ENCODE data around the gene KLHL22.
A peak's percentile ranks its signal among the peaks of the same experiment; 100 is the strongest.

The KLHL22 gene

GRCh38 chr22:20434264-20434751 lies 61.3 kb downstream of the KLHL22 start:
- ATAC-seq (replicated peaks; ENCODE audit: extremely low read depth, poor library complexity, severe bottlenecking): no peak
- Mint-ChIP-seq H3K36me3 (ENCODE audit: insufficient read depth) (peaks cover 4% of the 10 kb centered on the region), H3K27ac (ENCODE audit: low read depth) (no peak overlapping the region), H3K9me3 (no peaks in the 10 kb centered on the region), H3K4me1 (peaks cover 21% of the 10 kb centered on the region), H3K4me3 (no peak overlapping the region), H3K27me3 (peaks cover 61% of the 10 kb centered on the region)
- no peak for DNase-seq (ENCODE audit: low spot score in 2 of 2)

- peaks cover 26% of the 10 kb centered on the region for H3K4me1 Mint-ChIP-seq
- H3K9me3 Mint-ChIP-seq: no peaks in the 10 kb centered on the region
- H3K27ac Mint-ChIP-seq (ENCODE audit: low read depth): no peak overlapping the region
- ATAC-seq (replicated peaks; ENCODE audit: extremely low read depth, poor library complexity, severe bottlenecking): no peak
- DNase-seq (ENCODE audit: low spot score in 2 of 2): no peak
- H3K4me3 Mint-ChIP-seq: no peak overlapping the region
- H3K27me3 Mint-ChIP-seq: peaks cover 59% of the 10 kb centered on the region
- H3K36me3 Mint-ChIP-seq (ENCODE audit: insufficient read depth): peaks cover 4% of the 10 kb centered on the region
Observed at GRCh38 chr22:20433686-20434241, 61.8 kb downstream of the KLHL22 start.

GRCh38 chr22:20433191-20433590 lies 62.4 kb downstream of the KLHL22 start:
- peaks cover 30% of the 10 kb centered on the region for H3K4me1 Mint-ChIP-seq
- ATAC-seq (replicated peaks; ENCODE audit: extremely low read depth, poor library complexity, severe bottlenecking): no peak
- H3K4me3 Mint-ChIP-seq: no peak overlapping the region
- DNase-seq (ENCODE audit: low spot score in 2 of 2): no peak
- no peaks in the 10 kb centered on the region for H3K9me3 Mint-ChIP-seq
- H3K27ac Mint-ChIP-seq (ENCODE audit: low read depth): no peak overlapping the region
- peaks cover 4% of the 10 kb centered on the region for H3K36me3 Mint-ChIP-seq (ENCODE audit: insufficient read depth)
- peaks cover 54% of the 10 kb centered on the region for H3K27me3 Mint-ChIP-seq

- DNase-seq (ENCODE audit: low spot score in 2 of 2) (no peak), ATAC-seq (replicated peaks; ENCODE audit: extremely low read depth, poor library complexity, severe bottlenecking) (no peak)
- H3K36me3 Mint-ChIP-seq (ENCODE audit: insufficient read depth): peaks cover 4% of the 10 kb centered on the region
- no peaks in the 10 kb centered on the region for H3K9me3 Mint-ChIP-seq
- H3K4me1 Mint-ChIP-seq: peaks cover 32% of the 10 kb centered on the region
- H3K27me3 Mint-ChIP-seq: peaks cover 51% of the 10 kb centered on the region
- peak overlapping the region; percentile 73 for H3K4me3 Mint-ChIP-seq
- H3K27ac Mint-ChIP-seq (ENCODE audit: low read depth): no peak overlapping the region
Observed at GRCh38 chr22:20432244-20432686, 63.3 kb downstream of the KLHL22 start.

GRCh38 chr22:20431511-20432192 lies 63.9 kb downstream of the KLHL22 start:
- H3K27me3 Mint-ChIP-seq: peaks cover 49% of the 10 kb centered on the region
- peaks cover 26% of the 10 kb centered on the region for H3K4me1 Mint-ChIP-seq
- ATAC-seq (replicated peaks; ENCODE audit: extremely low read depth, poor library complexity, severe bottlenecking) (no peak), DNase-seq (ENCODE audit: low spot score in 2 of 2) (no peak)
- H3K4me3 Mint-ChIP-seq: peak overlapping the region; percentile 73
- peaks cover 4% of the 10 kb centered on the region for H3K36me3 Mint-ChIP-seq (ENCODE audit: insufficient read depth)
- H3K27ac Mint-ChIP-seq (ENCODE audit: low read depth): no peak overlapping the region
- H3K9me3 Mint-ChIP-seq: no peaks in the 10 kb centered on the region

DNA sequence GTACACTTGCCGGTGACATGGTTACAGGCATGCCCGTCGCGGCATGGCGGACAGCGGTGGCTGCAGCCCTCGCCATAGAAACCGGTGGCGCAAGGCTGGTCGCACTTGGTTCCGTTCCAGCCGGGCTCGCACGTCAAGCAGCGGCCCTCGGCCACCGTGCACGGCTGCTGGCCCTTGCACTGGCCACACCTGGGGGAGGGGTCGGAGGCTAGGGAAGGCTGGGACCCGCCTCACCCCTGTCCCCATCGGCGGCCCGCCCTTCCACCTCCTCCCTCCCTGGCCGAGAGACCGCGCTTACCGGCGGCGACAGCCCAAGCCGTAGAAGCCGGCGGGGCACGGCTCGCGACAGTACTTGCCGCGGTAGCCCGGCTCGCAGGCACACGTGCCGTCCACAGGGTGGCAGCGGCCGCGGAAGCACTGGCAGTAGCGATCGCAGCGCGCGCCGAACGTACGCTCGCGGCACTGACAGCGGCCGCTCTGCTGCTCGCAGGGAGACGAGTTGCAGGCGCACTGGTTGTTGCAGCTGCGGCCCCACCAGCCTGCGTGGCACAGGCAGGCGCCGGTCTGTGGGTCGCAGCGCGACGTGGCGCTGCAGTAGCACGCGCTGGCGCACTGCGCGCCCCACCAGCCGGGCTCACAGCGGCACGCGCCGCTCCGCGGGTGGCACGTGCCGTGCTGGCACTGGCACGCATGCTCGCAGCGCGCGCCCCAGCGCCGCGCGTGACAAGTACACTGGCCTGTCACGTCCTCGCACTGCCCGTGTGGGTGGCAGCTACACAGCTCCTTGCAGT lies 64.7 kb downstream of the KLHL22 start:
- H3K4me3 Mint-ChIP-seq: peak overlapping the region; percentile 77
- H3K27ac Mint-ChIP-seq (ENCODE audit: low read depth): no peak overlapping the region
- H3K4me1 Mint-ChIP-seq: peaks cover 25% of the 10 kb centered on the region
- peaks cover 4% of the 10 kb centered on the region for H3K36me3 Mint-ChIP-seq (ENCODE audit: insufficient read depth)
- no peaks in the 10 kb centered on the region for H3K9me3 Mint-ChIP-seq
- ATAC-seq (replicated peaks; ENCODE audit: extremely low read depth, poor library complexity, severe bottlenecking) (peak; percentile 65), DNase-seq (ENCODE audit: low spot score in 2 of 2) (peak; percentile 46 to 49)
- H3K27me3 Mint-ChIP-seq: peaks cover 46% of the 10 kb centered on the region

DNA sequence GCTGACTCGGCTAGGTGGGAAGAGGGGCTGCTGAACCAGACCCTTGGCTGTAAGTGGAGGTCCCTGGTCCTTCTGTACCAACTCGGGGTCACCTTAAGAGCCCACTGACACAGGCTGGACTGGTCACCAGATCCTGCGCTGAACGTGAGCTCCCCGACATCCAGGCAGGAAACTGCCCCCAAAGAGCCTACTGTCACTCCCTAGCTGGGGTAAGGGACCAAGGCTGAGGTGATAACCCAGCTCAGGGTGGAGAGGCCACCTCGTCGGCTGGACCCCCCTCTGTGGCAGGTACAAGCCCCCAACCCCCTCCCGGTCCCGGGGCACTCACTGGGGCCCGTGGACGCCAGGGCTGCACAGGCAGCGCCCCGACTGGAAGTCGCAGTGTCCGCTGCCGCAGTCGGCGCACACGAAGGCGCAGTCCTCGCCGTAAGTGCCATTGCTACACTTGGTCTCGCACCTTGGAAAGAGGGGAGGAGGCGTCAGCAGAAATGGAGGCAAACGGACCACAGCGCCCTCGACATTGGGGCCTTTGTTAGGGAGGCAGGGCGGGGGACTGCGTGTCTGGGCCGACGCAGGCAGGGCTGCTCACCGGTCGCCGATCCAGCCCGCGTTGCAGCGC lies 65.4 kb downstream of the KLHL22 start:
- Mint-ChIP-seq H3K27ac (ENCODE audit: low read depth) (no peak overlapping the region), H3K9me3 (no peaks in the 10 kb centered on the region), H3K4me3 (peak overlapping the region; percentile 77), H3K27me3 (peaks cover 39% of the 10 kb centered on the region), H3K36me3 (ENCODE audit: insufficient read depth) (peaks cover 4% of the 10 kb centered on the region), H3K4me1 (peaks cover 25% of the 10 kb centered on the region)
- DNase-seq (ENCODE audit: low spot score in 2 of 2) (no peak), ATAC-seq (replicated peaks; ENCODE audit: extremely low read depth, poor library complexity, severe bottlenecking) (peak; percentile 19)

GRCh38 chr22:20429254-20430100 lies 66.1 kb downstream of the KLHL22 start:
- Mint-ChIP-seq H3K27me3 (peaks cover 32% of the 10 kb centered on the region), H3K4me1 (peaks cover 25% of the 10 kb centered on the region), H3K9me3 (no peaks in the 10 kb centered on the region), H3K4me3 (peak overlapping the region; percentile 77), H3K36me3 (ENCODE audit: insufficient read depth) (peaks cover 6% of the 10 kb centered on the region), H3K27ac (ENCODE audit: low read depth) (peak overlapping the region; percentile 79)
- DNase-seq (ENCODE audit: low spot score in 2 of 2): peak; percentile 57 to 59
- ATAC-seq (replicated peaks; ENCODE audit: extremely low read depth, poor library complexity, severe bottlenecking): peak; percentile 65

DNA sequence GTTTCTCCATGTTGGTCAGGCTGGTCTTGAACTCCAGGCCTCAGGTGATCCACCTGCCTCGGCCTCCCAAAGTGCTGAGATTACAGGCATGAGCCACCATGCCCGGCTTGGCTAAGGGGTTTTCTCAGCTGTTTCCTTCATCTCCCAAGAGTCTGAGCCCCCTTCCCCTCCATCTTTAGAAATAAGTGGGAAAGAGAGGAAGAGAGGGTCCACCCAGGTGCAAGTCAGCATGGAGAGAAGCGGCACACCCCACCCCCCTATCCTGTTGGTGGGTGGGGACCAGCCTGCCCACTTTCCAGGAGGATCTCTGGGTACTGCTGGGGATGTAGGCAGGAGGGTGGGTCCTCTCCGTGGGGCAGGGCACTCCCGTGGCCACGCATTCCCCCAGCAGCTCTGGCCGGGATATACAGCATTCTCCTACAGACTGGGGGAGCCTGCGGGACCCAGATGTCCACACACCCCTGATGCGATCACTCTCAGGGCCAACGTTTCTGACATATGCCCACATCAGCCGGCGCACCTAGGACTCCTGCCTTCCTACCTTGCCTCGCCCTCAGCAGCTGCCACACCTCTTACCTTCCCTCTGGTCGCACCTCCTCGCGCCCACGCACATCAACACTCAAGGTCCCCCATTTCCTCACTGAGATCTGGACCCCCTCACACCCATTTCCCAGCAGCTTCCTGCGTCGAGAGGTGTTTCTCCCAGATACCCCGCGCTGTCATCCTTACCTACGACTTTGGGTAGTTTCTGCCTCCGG lies 66.9 kb downstream of the KLHL22 start:
- DNase-seq (ENCODE audit: low spot score in 2 of 2): no peak
- H3K4me3 Mint-ChIP-seq: peak overlapping the region; percentile 77
- peaks cover 24% of the 10 kb centered on the region for H3K27me3 Mint-ChIP-seq
- peaks cover 6% of the 10 kb centered on the region for H3K36me3 Mint-ChIP-seq (ENCODE audit: insufficient read depth)
- H3K9me3 Mint-ChIP-seq: no peaks in the 10 kb centered on the region
- peak overlapping the region; percentile 79 for H3K27ac Mint-ChIP-seq (ENCODE audit: low read depth)
- ATAC-seq (replicated peaks; ENCODE audit: extremely low read depth, poor library complexity, severe bottlenecking): no peak
- peaks cover 25% of the 10 kb centered on the region for H3K4me1 Mint-ChIP-seq

- Mint-ChIP-seq H3K27ac (ENCODE audit: low read depth) (no peak overlapping the region), H3K36me3 (ENCODE audit: insufficient read depth) (peaks cover 6% of the 10 kb centered on the region), H3K9me3 (no peaks in the 10 kb centered on the region), H3K27me3 (peaks cover 19% of the 10 kb centered on the region), H3K4me1 (peaks cover 25% of the 10 kb centered on the region), H3K4me3 (no peak overlapping the region)
- no peak for DNase-seq (ENCODE audit: low spot score in 2 of 2)
- ATAC-seq (replicated peaks; ENCODE audit: extremely low read depth, poor library complexity, severe bottlenecking): no peak
Observed at GRCh38 chr22:20427945-20428417, 67.6 kb downstream of the KLHL22 start.
